Coronary artery (tissue), 2 donors: Measurements from ENCODE around the gene GCM1.

Experiments
- DNase-seq: peaks from one replicate; pipeline ENCODE4 v3.0.0-alpha.2; 2017; ENCODE audit warnings: low spot score
- H3K27ac ChIP-seq, 2 donors: fragments of 200-600 bp; sonication (generic); one replicate each; pipeline ENCODE4 v1.5.1; 2016 to 2019
- H3K4me3 ChIP-seq: fragments of 200-600 bp; sonication (generic); 2 replicates; pipeline ENCODE4 v1.5.1; 2016; ENCODE audit warnings: mild to moderate bottlenecking, moderate library complexity
- TF ChIP-seq, protein P1 (sequence below): fragments of 200-600 bp; sonication (generic); IDR thresholded peaks from one replicate; pipeline ENCODE4 v1.5.1; 2019; ENCODE audit warnings: antibody characterized with exemption

The GCM1 gene

DNA sequence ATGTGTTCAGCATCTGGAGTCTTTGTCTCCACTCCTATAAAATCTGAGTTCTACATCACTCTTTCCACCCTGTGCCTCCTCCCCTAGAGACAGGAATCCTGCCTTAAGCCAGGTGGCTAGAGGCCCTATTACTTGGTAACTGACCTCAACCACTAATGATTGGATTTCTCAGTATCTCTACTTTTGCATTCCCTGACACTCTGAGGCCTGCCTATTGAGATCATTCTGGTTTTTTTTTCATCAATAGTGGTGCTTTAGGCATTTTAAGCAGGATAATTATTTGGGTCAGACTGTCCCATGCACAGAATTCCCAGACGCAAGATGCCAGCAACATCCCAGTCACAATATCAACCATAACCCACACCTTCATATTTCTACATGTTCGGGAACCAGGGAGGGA is 3.9 kb upstream of the GCM1 start:
- H3K4me3 ChIP-seq: no peak overlapping the region
- TF ChIP-seq, protein P1, sequence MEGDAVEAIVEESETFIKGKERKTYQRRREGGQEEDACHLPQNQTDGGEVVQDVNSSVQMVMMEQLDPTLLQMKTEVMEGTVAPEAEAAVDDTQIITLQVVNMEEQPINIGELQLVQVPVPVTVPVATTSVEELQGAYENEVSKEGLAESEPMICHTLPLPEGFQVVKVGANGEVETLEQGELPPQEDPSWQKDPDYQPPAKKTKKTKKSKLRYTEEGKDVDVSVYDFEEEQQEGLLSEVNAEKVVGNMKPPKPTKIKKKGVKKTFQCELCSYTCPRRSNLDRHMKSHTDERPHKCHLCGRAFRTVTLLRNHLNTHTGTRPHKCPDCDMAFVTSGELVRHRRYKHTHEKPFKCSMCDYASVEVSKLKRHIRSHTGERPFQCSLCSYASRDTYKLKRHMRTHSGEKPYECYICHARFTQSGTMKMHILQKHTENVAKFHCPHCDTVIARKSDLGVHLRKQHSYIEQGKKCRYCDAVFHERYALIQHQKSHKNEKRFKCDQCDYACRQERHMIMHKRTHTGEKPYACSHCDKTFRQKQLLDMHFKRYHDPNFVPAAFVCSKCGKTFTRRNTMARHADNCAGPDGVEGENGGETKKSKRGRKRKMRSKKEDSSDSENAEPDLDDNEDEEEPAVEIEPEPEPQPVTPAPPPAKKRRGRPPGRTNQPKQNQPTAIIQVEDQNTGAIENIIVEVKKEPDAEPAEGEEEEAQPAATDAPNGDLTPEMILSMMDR: no peak
- no peak overlapping the region for H3K27ac ChIP-seq
- DNase-seq: no peak

DNA sequence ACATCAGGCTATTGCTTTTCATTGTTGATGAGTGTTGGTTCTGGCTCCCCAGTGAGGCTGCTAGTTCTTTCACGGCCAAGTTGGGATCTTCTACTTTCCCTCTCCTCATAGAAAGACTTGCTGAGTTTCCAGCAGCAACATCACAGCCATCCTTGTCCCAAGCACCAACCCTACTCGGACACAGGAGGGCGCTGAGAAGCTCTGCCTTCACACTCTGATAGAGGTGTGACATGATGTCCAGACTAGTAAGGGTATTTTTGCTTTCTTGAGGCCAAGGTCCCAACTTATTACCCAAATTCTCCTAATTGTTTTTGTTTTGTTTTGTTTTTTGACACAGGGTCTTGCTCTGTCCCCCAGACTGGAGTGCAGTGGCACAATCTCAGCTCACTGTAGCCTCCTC is 3.0 kb upstream of the GCM1 start:
- TF ChIP-seq, protein P1: no peak
- H3K27ac ChIP-seq: no peak overlapping the region
- H3K4me3 ChIP-seq: no peak overlapping the region
- DNase-seq: no peak

DNA sequence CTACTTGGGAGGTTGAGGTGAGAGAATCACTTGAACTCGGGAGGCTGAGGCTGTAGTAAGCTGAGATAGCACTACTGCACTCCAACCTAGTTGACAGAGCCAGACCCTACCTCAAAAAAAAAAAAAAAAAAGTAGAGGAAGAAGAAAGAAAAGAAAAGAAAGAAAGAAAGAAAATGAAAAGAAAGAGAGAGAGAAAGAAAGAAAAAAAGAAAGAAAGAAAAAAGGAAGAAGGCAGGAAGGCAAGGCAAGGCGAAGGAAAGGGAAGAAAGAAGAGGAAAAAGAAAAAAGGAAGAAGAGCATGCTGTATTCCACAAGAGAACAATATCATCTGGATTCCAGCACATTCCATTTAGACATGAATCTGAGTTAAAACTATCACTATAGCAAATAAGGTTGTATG is 3.8 kb downstream of the GCM1 start:
- TF ChIP-seq, protein P1: no peak
- no peak overlapping the region for H3K27ac ChIP-seq
- H3K4me3 ChIP-seq: no peak overlapping the region
- no peak for DNase-seq

DNA sequence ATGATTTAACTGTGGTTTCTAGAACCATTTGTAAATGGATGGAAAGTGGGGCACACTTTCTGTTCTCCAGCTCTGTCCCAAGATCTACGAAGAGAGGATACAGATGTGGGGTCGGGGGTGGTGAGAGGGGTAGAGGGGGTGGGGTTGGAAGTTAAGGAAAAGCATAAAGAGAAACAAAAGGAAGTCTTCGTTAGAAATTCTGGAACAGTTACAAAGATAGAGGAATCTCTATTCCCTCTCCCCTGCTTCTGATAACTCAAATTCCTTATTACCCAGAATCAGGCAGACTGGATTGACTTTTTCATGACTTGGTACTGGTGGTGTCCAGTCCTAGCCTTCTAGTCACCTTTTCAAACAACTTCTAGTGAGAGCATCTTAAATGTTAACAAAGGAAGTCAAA is 4.9 kb downstream of the GCM1 start:
- TF ChIP-seq, protein P1: no peak
- no peak for DNase-seq
- Histone ChIP-seq H3K27ac (no peak overlapping the region), H3K4me3 (no peak overlapping the region)

DNA sequence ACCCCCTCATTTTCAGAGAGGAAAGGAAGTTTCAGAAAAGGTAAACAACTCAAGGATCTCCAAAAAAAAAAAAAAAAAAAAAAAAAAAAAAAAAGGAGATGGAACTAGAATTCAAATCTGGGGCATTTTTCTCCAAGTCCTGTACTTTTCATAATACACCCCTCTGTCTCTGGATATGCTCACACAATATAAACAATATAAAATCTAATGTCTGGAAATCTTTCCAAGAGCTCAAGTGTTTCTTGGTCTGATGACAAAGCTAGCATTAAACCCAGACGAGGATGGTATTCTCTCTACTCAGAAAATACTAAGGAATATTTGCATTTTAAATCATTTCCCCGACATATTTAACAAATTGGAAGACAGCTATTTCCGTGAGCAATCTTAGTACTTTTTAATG is 5.8 kb downstream of the GCM1 start:
- no peak overlapping the region for H3K4me3 ChIP-seq
- H3K27ac ChIP-seq: no peak overlapping the region
- no peak for DNase-seq
- TF ChIP-seq, protein P1: no peak

GRCh38 chr6:53139841-53140413 is 8.7 kb downstream of the GCM1 start:
- no peak for DNase-seq
- TF ChIP-seq, protein P1: no peak
- no peak overlapping the region for H3K27ac ChIP-seq
- no peak overlapping the region for H3K4me3 ChIP-seq

DNA sequence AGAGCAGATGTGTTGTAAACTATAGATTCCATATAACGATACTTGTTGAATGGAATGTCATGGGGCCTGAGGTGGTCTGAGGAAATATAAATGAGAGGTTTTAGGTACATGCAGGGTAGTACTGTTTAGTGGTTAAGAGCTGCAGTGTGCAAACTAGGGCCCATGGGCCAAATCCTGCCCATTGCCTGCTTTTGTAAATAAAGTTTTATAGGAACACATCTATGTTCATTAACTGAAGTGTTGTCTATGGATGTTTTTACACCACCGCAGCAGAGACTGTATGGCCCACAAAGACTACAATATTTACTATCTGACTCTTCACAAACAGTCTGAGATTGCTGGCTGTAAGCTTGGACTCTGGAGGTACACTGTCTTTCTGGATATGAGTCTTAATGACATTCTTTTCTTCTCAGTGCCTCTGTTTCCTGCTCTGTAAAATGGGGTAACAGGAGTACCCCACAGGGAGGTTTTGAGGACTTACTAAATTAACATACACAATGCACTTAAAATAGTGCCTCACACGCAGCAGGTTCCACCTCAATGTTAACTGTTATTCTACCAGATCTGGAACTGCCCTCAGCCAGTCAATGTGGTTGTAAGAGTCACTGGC is 12.5 kb downstream of the GCM1 start:
- TF ChIP-seq, protein P1: no peak
- DNase-seq: no peak
- Histone ChIP-seq H3K27ac (no peak overlapping the region), H3K4me3 (no peak overlapping the region)
